HepG2 (cell line): ENCODE results near the gene CNR2. TPM values are rescaled to one million over a fixed set of nuclear protein-coding genes. Genes with fewer than 3 reads are reported as not detected.

Experiments
- ATAC-seq: fragments of 200-7000 bp; cut with Tn5 transposase; 3 replicates; pipeline ENCODE4 v1.9.1; 2020; ENCODE audit warnings: mild to moderate bottlenecking, moderate library complexity
- BruUV-seq: library from RNA; stranded (reverse); fragments of 400-500 nt; replicated peaks from 2 replicates; lab custom pipeline; 2021; lab: Mats Ljungman, UMichigan
- CTCF ChIA-PET: fragments of 300-600 bp; formaldehyde crosslinking; extraction: SDS; loops from one replicate; lab custom pipeline; 2021; ENCODE audit warnings: low total read pairs, inconsistent platforms, low intra/inter-chr PET ratio; lab: Yijun Ruan, JAX
- POLR2A ChIA-PET: fragments of 350-600 bp; sonication (Branson Sonifier 250); formaldehyde crosslinking; loops from one replicate; lab custom pipeline; 2020; ENCODE audit warnings: antibody characterized with exemption, inconsistent platforms; lab: Yijun Ruan, JAX
- DNase-seq: peaks from one replicate; pipeline ENCODE4 v3.0.0-alpha.2; 2015; ENCODE audit warnings: low spot score
- FAIRE-seq: peaks from 3 replicates; lab custom pipeline; 2011; peaks lifted over from hg19 to GRCh38; lab: Jason Lieb, UNC
- H2AFZ ChIP-seq: one replicate; pipeline ENCODE4 v1.6.1; 2011; ENCODE audit warnings: low read length, inconsistent platforms
- H3K27ac ChIP-seq: fragments of 300-600 bp; 3 replicates; pipeline ENCODE4 v1.8.0; 2011; ENCODE audit warnings: mixed run types, mild to moderate bottlenecking, mixed read lengths, low read length, inconsistent platforms; ENCODE audit not compliant: insufficient read depth; ENCODE audit errors: extremely low read length
- H3K27me3 ChIP-seq, 2 experiments: fragments of 200-600 bp in 1 of 2; 2 replicates in 1 of 2; 3 replicates in 1 of 2; pipeline versions ENCODE4 v1.6.0 to v1.8.0; 2011; ENCODE audit warnings: low read length in 2 of 2, mild to moderate bottlenecking in 2 of 2, moderate library complexity in 2 of 2, inconsistent platforms in 1 of 2; ENCODE audit not compliant: insufficient read depth in 2 of 2, control insufficient read depth in 1 of 2
- H3K36me3 ChIP-seq, 2 experiments: fragments of 200-600 bp in 1 of 2; replicated peaks in 1 of 2; 2 replicates in 1 of 2; 3 replicates in 1 of 2; pipeline versions ENCODE4 v1.5.1 to v1.8.0; 2011; ENCODE audit warnings: low read length in 2 of 2, inconsistent platforms in 1 of 2; ENCODE audit not compliant: insufficient read depth in 2 of 2, control insufficient read depth in 1 of 2
- H3K4me1 ChIP-seq: 2 replicates; pipeline ENCODE4 v1.5.1; 2012; ENCODE audit warnings: low read length, inconsistent platforms; ENCODE audit not compliant: insufficient read depth
- H3K4me2 ChIP-seq: 2 replicates; pipeline ENCODE4 v1.6.0; 2011; ENCODE audit warnings: low read depth, low read length, inconsistent platforms
- H3K4me3 ChIP-seq, 3 experiments: fragments of 200-600 bp in 1 of 3; sonication (generic), shearing (Covaris generic) in 1 of 3; replicated peaks in 1 of 3; 2 replicates each; pipeline ENCODE4 v1.5.1; 2011 to 2016; ENCODE audit warnings: low read length in 3 of 3, inconsistent platforms in 2 of 3, low read depth in 2 of 3, mild to moderate bottlenecking in 2 of 3, control low read depth in 1 of 3, mixed read lengths in 1 of 3; ENCODE audit not compliant: insufficient read depth in 1 of 3
- H3K79me2 ChIP-seq: one replicate; pipeline ENCODE4 v1.6.1; 2011; ENCODE audit warnings: low read length, inconsistent platforms; ENCODE audit not compliant: insufficient read depth
- H3K9ac ChIP-seq: 2 replicates; pipeline ENCODE4 v1.6.0; 2011; ENCODE audit warnings: mild to moderate bottlenecking, low read depth, low read length, inconsistent platforms; ENCODE audit not compliant: insufficient read depth
- H3K9me3 ChIP-seq: 2 replicates; pipeline ENCODE4 v1.5.1; 2012; ENCODE audit warnings: mild to moderate bottlenecking, low read length
- H4K20me1 ChIP-seq: 2 replicates; pipeline ENCODE4 v1.6.0; 2011; ENCODE audit warnings: inconsistent platforms, mild to moderate bottlenecking, low read length, moderate library complexity; ENCODE audit not compliant: insufficient read depth
- ARID2 ChIP-seq: sonication (generic); formaldehyde crosslinking; IDR thresholded peaks from 2 replicates; pipeline ENCODE4 v1.8.1; 2022; ENCODE audit warnings: mild to moderate bottlenecking, missing genetic modification reagents, borderline replicate concordance
- ARNTL ChIP-seq: sonication (generic); formaldehyde crosslinking; IDR thresholded peaks from 2 replicates; pipeline ENCODE4 v1.4.0; 2020; ENCODE audit warnings: mild to moderate bottlenecking, missing genetic modification reagents
- NFYB ChIP-seq: sonication (generic); formaldehyde crosslinking; IDR thresholded peaks from 2 replicates; pipeline ENCODE4 v1.4.0; 2020; ENCODE audit warnings: missing genetic modification reagents
- PHF21A ChIP-seq: sonication (generic); formaldehyde crosslinking; IDR thresholded peaks from 2 replicates; pipeline ENCODE4 v1.5.0; 2020; ENCODE audit warnings: mild to moderate bottlenecking, missing genetic modification reagents
- WGBS: methylation state at CpG from one replicate; pipeline ENCODE4 v1.1.6; 2017; ENCODE audit warnings: low lambda C conversion rate; 5-methylcytosine and 5-hydroxymethylcytosine counted together
- in situ Hi-C: cut with HindIII; loops from 2 replicates; pipeline ENCODE4 v1.10.0; 2017; ENCODE audit warnings: low pct_unique_long_range_greater_than_20kb; ENCODE audit not compliant: extremely low pct_ligation_motif_present
- intact Hi-C: fragments of 100-400 bp; cut with micrococcal nuclease; formaldehyde crosslinking; loops from one replicate; pipeline ENCODE4 v1.10.0; 2022; ENCODE audit not compliant: unreplicated experiment
- polyA plus RNA-seq, 8 experiments: library from polyadenylated mRNA; depleted of rRNA in 3 of 8; stranded (reverse) in 7 of 8; unstranded in 1 of 8; fragments of >200 nt; fragmentation: Illumina TruSeq in 4 of 8; extraction: Trizol in 4 of 8; gene quantifications; 2 replicates each; pipeline versions ENCODE4 v1.2.1 to v1.2.3, GENCODE V29; 2011 to 2016; ENCODE audit warnings: low read depth in 4 of 8, missing spikeins in 1 of 8, mixed read lengths in 1 of 8; ENCODE audit not compliant: insufficient read depth in 1 of 8
- total RNA-seq, 5 experiments: library from RNA; depleted of rRNA; stranded (reverse); fragments of >200 nt; fragmentation: Illumina TruSeq; extraction: Trizol; gene quantifications; 2 replicates each; pipeline ENCODE4 v1.2.3, GENCODE V29; 2016; ENCODE audit warnings: low read depth in 1 of 5
- TF ChIP-seq, protein P1 (sequence below): sonication (generic); formaldehyde crosslinking; IDR thresholded peaks from 2 replicates; pipeline ENCODE4 v1.4.0; 2020; ENCODE audit warnings: missing genetic modification reagents, borderline replicate concordance
- TF ChIP-seq, protein P2 (sequence below): IDR thresholded peaks from 2 replicates; pipeline ENCODE4 v1.4.0; 2020; ENCODE audit warnings: mild to moderate bottlenecking, missing genetic modification reagents
- TF ChIP-seq, protein P3 (sequence below): sonication (generic); formaldehyde crosslinking; IDR thresholded peaks from 2 replicates; pipeline ENCODE4 v1.9.0; 2021; ENCODE audit warnings: mild to moderate bottlenecking, missing genetic modification reagents

CNR2 gene
- total and polyA plus RNA-seq, 2 of the 13 experiments (the other 11 are each of a cell fraction or from before 2014, with no cell fraction given): not detected

DNA sequence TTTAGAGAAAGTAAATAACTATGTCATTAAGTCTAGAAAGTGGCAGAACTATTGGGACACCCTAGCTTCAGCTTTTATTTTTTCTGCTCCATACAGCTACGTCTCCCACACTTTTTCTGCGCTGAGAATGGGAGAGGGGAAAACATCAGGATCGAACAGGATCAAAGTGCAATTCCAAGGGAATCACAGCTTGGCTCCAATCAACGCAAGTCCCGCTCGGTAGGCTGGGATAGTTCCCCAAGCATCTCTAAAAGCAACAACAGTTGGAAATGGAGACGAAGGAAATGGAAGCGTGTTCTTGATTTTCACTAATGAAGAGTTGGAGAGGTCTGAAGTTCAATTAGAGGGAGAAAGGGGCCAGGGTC is 88.5 kb downstream of the CNR2 start:
- Histone ChIP-seq H3K9me3 (no peaks in the 10 kb centered on the region), H3K4me2 (peak overlapping the region; percentile 89), H2AFZ (no peak overlapping the region), H3K4me1 (peaks cover 22% of the 10 kb centered on the region), H3K79me2 (peaks cover 14% of the 10 kb centered on the region), H3K9ac (peak overlapping the region; percentile 100), H4K20me1 (no peaks in the 10 kb centered on the region), H3K4me3 (peak overlapping the region; percentile 90 to 100 (median 99)), H3K27me3 (no peaks in the 10 kb centered on the region; a peak in 1 of 5 replicates), H3K27ac (peak overlapping the region; percentile 99), H3K36me3 (no peaks in the 10 kb centered on the region)
- DNase-seq: peak; percentile 60
- ChIA-PET POLR2A (interaction anchor here (0.7 to 5.2 kb wide), 22 partner anchors 10 to 480 kb away, joined by 3 to 71 read pairs (median 4); partner anchors contain the start of genes ELOA, GALE, HNRNPR and LYPLA2), CTCF (interaction anchor here (0.8 kb wide), 1 partner anchor 43 kb away, joined by 3 read pairs; the partner anchor contains the start of gene FUCA1)
- WGBS: 2% methylated on average over 8 of the region's 8 CpGs
- in situ Hi-C loops: no loop called here
- BruUV-seq: TSS peak; percentile 86
- peak; percentile 83 for ATAC-seq
- FAIRE-seq: peak; percentile 56
- intact Hi-C loops: no loop called here
- TF ChIP-seq NFYB: 0 out of 2 replicates have a peak, but pooled peaks have one; percentile 28
- TF ChIP-seq, protein P1, sequence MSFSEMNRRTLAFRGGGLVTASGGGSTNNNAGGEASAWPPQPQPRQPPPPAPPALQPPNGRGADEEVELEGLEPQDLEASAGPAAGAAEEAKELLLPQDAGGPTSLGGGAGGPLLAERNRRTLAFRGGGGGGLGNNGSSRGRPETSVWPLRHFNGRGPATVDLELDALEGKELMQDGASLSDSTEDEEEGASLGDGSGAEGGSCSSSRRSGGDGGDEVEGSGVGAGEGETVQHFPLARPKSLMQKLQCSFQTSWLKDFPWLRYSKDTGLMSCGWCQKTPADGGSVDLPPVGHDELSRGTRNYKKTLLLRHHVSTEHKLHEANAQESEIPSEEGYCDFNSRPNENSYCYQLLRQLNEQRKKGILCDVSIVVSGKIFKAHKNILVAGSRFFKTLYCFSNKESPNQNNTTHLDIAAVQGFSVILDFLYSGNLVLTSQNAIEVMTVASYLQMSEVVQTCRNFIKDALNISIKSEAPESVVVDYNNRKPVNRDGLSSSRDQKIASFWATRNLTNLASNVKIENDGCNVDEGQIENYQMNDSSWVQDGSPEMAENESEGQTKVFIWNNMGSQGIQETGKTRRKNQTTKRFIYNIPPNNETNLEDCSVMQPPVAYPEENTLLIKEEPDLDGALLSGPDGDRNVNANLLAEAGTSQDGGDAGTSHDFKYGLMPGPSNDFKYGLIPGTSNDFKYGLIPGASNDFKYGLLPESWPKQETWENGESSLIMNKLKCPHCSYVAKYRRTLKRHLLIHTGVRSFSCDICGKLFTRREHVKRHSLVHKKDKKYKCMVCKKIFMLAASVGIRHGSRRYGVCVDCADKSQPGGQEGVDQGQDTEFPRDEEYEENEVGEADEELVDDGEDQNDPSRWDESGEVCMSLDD: 0 out of 2 replicates have a peak, but pooled peaks have one; percentile 3
- TF ChIP-seq, protein P2, sequence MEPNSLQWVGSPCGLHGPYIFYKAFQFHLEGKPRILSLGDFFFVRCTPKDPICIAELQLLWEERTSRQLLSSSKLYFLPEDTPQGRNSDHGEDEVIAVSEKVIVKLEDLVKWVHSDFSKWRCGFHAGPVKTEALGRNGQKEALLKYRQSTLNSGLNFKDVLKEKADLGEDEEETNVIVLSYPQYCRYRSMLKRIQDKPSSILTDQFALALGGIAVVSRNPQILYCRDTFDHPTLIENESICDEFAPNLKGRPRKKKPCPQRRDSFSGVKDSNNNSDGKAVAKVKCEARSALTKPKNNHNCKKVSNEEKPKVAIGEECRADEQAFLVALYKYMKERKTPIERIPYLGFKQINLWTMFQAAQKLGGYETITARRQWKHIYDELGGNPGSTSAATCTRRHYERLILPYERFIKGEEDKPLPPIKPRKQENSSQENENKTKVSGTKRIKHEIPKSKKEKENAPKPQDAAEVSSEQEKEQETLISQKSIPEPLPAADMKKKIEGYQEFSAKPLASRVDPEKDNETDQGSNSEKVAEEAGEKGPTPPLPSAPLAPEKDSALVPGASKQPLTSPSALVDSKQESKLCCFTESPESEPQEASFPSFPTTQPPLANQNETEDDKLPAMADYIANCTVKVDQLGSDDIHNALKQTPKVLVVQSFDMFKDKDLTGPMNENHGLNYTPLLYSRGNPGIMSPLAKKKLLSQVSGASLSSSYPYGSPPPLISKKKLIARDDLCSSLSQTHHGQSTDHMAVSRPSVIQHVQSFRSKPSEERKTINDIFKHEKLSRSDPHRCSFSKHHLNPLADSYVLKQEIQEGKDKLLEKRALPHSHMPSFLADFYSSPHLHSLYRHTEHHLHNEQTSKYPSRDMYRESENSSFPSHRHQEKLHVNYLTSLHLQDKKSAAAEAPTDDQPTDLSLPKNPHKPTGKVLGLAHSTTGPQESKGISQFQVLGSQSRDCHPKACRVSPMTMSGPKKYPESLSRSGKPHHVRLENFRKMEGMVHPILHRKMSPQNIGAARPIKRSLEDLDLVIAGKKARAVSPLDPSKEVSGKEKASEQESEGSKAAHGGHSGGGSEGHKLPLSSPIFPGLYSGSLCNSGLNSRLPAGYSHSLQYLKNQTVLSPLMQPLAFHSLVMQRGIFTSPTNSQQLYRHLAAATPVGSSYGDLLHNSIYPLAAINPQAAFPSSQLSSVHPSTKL (CRISPR knock-in tag): peak; percentile 31
- TF ChIP-seq ARID2 (CRISPR knock-in tag): 0 out of 2 replicates have a peak, but pooled peaks have one; percentile 0
- TF ChIP-seq PHF21A: peak; percentile 48; the same call in 1 of the 2 replicates
- TF ChIP-seq ARNTL (CRISPR knock-in tag): no peak
- TF ChIP-seq, protein P3, sequence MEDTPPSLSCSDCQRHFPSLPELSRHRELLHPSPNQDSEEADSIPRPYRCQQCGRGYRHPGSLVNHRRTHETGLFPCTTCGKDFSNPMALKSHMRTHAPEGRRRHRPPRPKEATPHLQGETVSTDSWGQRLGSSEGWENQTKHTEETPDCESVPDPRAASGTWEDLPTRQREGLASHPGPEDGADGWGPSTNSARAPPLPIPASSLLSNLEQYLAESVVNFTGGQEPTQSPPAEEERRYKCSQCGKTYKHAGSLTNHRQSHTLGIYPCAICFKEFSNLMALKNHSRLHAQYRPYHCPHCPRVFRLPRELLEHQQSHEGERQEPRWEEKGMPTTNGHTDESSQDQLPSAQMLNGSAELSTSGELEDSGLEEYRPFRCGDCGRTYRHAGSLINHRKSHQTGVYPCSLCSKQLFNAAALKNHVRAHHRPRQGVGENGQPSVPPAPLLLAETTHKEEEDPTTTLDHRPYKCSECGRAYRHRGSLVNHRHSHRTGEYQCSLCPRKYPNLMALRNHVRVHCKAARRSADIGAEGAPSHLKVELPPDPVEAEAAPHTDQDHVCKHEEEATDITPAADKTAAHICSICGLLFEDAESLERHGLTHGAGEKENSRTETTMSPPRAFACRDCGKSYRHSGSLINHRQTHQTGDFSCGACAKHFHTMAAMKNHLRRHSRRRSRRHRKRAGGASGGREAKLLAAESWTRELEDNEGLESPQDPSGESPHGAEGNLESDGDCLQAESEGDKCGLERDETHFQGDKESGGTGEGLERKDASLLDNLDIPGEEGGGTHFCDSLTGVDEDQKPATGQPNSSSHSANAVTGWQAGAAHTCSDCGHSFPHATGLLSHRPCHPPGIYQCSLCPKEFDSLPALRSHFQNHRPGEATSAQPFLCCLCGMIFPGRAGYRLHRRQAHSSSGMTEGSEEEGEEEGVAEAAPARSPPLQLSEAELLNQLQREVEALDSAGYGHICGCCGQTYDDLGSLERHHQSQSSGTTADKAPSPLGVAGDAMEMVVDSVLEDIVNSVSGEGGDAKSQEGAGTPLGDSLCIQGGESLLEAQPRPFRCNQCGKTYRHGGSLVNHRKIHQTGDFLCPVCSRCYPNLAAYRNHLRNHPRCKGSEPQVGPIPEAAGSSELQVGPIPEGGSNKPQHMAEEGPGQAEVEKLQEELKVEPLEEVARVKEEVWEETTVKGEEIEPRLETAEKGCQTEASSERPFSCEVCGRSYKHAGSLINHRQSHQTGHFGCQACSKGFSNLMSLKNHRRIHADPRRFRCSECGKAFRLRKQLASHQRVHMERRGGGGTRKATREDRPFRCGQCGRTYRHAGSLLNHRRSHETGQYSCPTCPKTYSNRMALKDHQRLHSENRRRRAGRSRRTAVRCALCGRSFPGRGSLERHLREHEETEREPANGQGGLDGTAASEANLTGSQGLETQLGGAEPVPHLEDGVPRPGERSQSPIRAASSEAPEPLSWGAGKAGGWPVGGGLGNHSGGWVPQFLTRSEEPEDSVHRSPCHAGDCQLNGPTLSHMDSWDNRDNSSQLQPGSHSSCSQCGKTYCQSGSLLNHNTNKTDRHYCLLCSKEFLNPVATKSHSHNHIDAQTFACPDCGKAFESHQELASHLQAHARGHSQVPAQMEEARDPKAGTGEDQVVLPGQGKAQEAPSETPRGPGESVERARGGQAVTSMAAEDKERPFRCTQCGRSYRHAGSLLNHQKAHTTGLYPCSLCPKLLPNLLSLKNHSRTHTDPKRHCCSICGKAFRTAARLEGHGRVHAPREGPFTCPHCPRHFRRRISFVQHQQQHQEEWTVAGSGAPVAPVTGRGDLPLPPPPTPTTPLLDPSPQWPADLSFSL (CRISPR knock-in tag): no peak
